HG03469 (cell line): ENCODE results near the gene NDUFB8.
A peak's percentile ranks its signal among the peaks of the same experiment; 100 is the strongest.

Experiments used
- ATAC-seq: cut with Tn5 transposase; IDR thresholded peaks from one replicate; pipeline ENCODE4 v1.9.1; 2021; ENCODE audit warnings: mild to moderate bottlenecking, moderate library complexity, moderate number of reproducible peaks; ENCODE audit not compliant: unreplicated experiment

The NDUFB8 gene

GRCh38 chr10:100537475-100537874 is 7.8 kb upstream of the NDUFB8 start:
- ATAC-seq: no peak

GRCh38 chr10:100535715-100536353 is 6.2 kb upstream of the NDUFB8 start, which contains the start of gene HIF1AN:
HIF1AN (plus strand) TSS chr10:100535943; CDS start chr10:100535959, 16 bp downstream.
- ATAC-seq: peak; percentile 94

- ATAC-seq: no peak
Observed at GRCh38 chr10:100535338-100535714, 5.7 kb upstream of the NDUFB8 start.

GRCh38 chr10:100534726-100535125 is 5.1 kb upstream of the NDUFB8 start:
- no peak for ATAC-seq

GRCh38 chr10:100531761-100532160 is 2.1 kb upstream of the NDUFB8 start:
- ATAC-seq: no peak

- no peak for ATAC-seq
Observed at GRCh38 chr10:100528921-100529474, 673 bp downstream of the NDUFB8 start.

- no peak for ATAC-seq
Observed at GRCh38 chr10:100528123-100528886, 1.4 kb downstream of the NDUFB8 start.

- ATAC-seq: no peak
Observed at GRCh38 chr10:100524638-100525037, 5.0 kb downstream of the NDUFB8 start.

GRCh38 chr10:100524206-100524605 is 5.5 kb downstream of the NDUFB8 start:
- ATAC-seq: no peak

GRCh38 chr10:100522945-100523344 is 6.7 kb downstream of the NDUFB8 start:
- ATAC-seq: no peak

GRCh38 chr10:100522107-100522801 is 7.4 kb downstream of the NDUFB8 start:
- no peak for ATAC-seq

GRCh38 chr10:100520811-100521210 is 8.9 kb downstream of the NDUFB8 start:
- no peak for ATAC-seq

GRCh38 chr10:100519311-100520051 is 10.2 kb downstream of the NDUFB8 start, which contains the start of gene SEC31B:
SEC31B (minus strand) TSS chr10:100519861; CDS start chr10:100516952, 2,909 bp downstream.
- no peak for ATAC-seq

GRCh38 chr10:100518761-100519241 is 10.9 kb downstream of the NDUFB8 start:
- no peak for ATAC-seq

- ATAC-seq: no peak
Observed at GRCh38 chr10:100516847-100517246, 12.8 kb downstream of the NDUFB8 start.

GRCh38 chr10:100515612-100516011 is 14.1 kb downstream of the NDUFB8 start:
- ATAC-seq: no peak

- no peak for ATAC-seq
Observed at GRCh38 chr10:100510533-100511308, 18.9 kb downstream of the NDUFB8 start.

- no peak for ATAC-seq
Observed at GRCh38 chr10:100509241-100509840, 20.3 kb downstream of the NDUFB8 start.

- ATAC-seq: no peak
Observed at GRCh38 chr10:100508691-100509150, 20.9 kb downstream of the NDUFB8 start.
